IMR-90 (cell line): ENCODE measurements around the gene NPEPL1. TPM values are rescaled to one million over a fixed set of nuclear protein-coding genes. Genes with fewer than 3 reads are reported as not detected.

ENCODE experiments used
- ATAC-seq: fragments of 200-7000 bp; cut with Tn5 transposase; 2 replicates; pipeline ENCODE4 v1.9.1; 2020; ENCODE audit warnings: low read depth, mild to moderate bottlenecking, moderate library complexity
- BruUV-seq: library from RNA; stranded (reverse); fragments of 400-500 nt; replicated peaks from 2 replicates; lab custom pipeline; 2021; lab: Mats Ljungman, UMichigan
- CTCF ChIA-PET: fragments of 300-600 bp; formaldehyde crosslinking; extraction: SDS; loops from one replicate; lab custom pipeline; 2021; ENCODE audit warnings: antibody characterized with exemption; lab: Yijun Ruan, JAX
- POLR2A ChIA-PET: fragments of 300-600 bp; sonication (Branson Sonifier 250); formaldehyde crosslinking; loops from one replicate; lab custom pipeline; 2022; ENCODE audit warnings: antibody characterized with exemption; ENCODE audit not compliant: unreplicated experiment; lab: Charles Lee
- DNase-seq: peaks from one replicate; pipeline ENCODE4 v3.0.0; 2013
- H2AFZ ChIP-seq: replicated peaks from 2 replicates; pipeline ENCODE3; 2013; ENCODE audit warnings: low read length, mild to moderate bottlenecking; ENCODE audit not compliant: poor library complexity
- H2AK5ac ChIP-seq: 2 replicates; pipeline ENCODE4 v1.6.1; 2013; ENCODE audit warnings: low read depth, low read length, inconsistent platforms
- H2AK9ac ChIP-seq: replicated peaks from 2 replicates; pipeline ENCODE3; 2013; ENCODE audit warnings: mild to moderate bottlenecking, low read depth, low read length, moderate library complexity; ENCODE audit not compliant: poor library complexity
- H2BK120ac ChIP-seq: 2 replicates; pipeline ENCODE4 v1.6.1; 2013; ENCODE audit warnings: low read depth, low read length, inconsistent platforms
- H2BK15ac ChIP-seq: 3 replicates; pipeline ENCODE4 v1.6.1; 2013; ENCODE audit warnings: low read depth, low read length, inconsistent platforms
- H2BK20ac ChIP-seq: 2 replicates; pipeline ENCODE4 v1.6.1; 2013; ENCODE audit warnings: low read depth, mild to moderate bottlenecking, inconsistent platforms, low read length, moderate library complexity
- H2BK5ac ChIP-seq: 2 replicates; pipeline ENCODE4 v1.6.1; 2013; ENCODE audit warnings: mild to moderate bottlenecking, low read depth, low read length, inconsistent platforms; ENCODE audit not compliant: poor library complexity, severe bottlenecking
- H3K14ac ChIP-seq: replicated peaks from 2 replicates; pipeline ENCODE4 v1.6.1; 2013; ENCODE audit warnings: low read depth, low read length, inconsistent platforms
- H3K18ac ChIP-seq: 2 replicates; pipeline ENCODE4 v1.6.1; 2013; ENCODE audit warnings: low read depth, low read length, control low read depth
- H3K23ac ChIP-seq: 2 replicates; pipeline ENCODE4 v1.6.1; 2013; ENCODE audit warnings: low read depth, low read length, inconsistent platforms
- H3K27ac ChIP-seq: 2 replicates; pipeline ENCODE4 v1.5.1; 2013; ENCODE audit warnings: mild to moderate bottlenecking, control low read depth, low read length; ENCODE audit not compliant: insufficient read depth
- H3K27me3 ChIP-seq: 2 replicates; pipeline ENCODE4 v1.6.1; 2013; ENCODE audit warnings: low read length; ENCODE audit not compliant: control insufficient read depth, insufficient read depth
- H3K36me3 ChIP-seq: 2 replicates; pipeline ENCODE4 v1.6.1; 2013; ENCODE audit warnings: low read length, mixed read lengths; ENCODE audit not compliant: control insufficient read depth, insufficient read depth
- H3K4ac ChIP-seq: 2 replicates; pipeline ENCODE4 v1.6.1; 2013; ENCODE audit warnings: low read depth, low read length, inconsistent platforms
- H3K4me1 ChIP-seq: 2 replicates; pipeline ENCODE4 v1.6.1; 2013; ENCODE audit warnings: low read length, mixed read lengths; ENCODE audit not compliant: control insufficient read depth, insufficient read depth
- H3K4me2 ChIP-seq: 2 replicates; pipeline ENCODE4 v1.6.1; 2013; ENCODE audit warnings: low read depth, mild to moderate bottlenecking, control low read depth, low read length, moderate library complexity
- H3K4me3 ChIP-seq: 2 replicates; pipeline ENCODE4 v1.5.1; 2013; ENCODE audit warnings: low read depth, mild to moderate bottlenecking, control low read depth, low read length, moderate library complexity; ENCODE audit not compliant: insufficient read depth
- H3K56ac ChIP-seq: 2 replicates; pipeline ENCODE4 v1.6.1; 2013; ENCODE audit warnings: low read length, inconsistent platforms; ENCODE audit not compliant: insufficient read depth; ENCODE audit errors: extremely low read depth
- H3K79me1 ChIP-seq, 2 experiments: 2 replicates each; pipeline ENCODE4 v1.6.1; 2013; ENCODE audit warnings: low read length in 2 of 2, inconsistent platforms in 1 of 2, low read depth in 1 of 2
- H3K9ac ChIP-seq: 2 replicates; pipeline ENCODE4 v1.6.1; 2013; ENCODE audit warnings: low read depth, low read length, control low read depth
- H3K9me1 ChIP-seq: 2 replicates; pipeline ENCODE4 v1.6.1; 2013; ENCODE audit warnings: low read length, inconsistent platforms; ENCODE audit not compliant: insufficient read depth
- H3K9me3 ChIP-seq: 2 replicates; pipeline ENCODE4 v1.6.1; 2013; ENCODE audit warnings: low read length; ENCODE audit not compliant: control insufficient read depth, insufficient read depth
- H4K20me1 ChIP-seq: 2 replicates; pipeline ENCODE4 v1.6.1; 2013; ENCODE audit warnings: low read length, inconsistent platforms; ENCODE audit not compliant: insufficient read depth
- H4K5ac ChIP-seq: 2 replicates; pipeline ENCODE4 v1.6.1; 2013; ENCODE audit warnings: mild to moderate bottlenecking, low read depth, low read length, control low read depth
- H4K8ac ChIP-seq, 2 experiments: 2 replicates each; pipeline ENCODE4 v1.6.1; 2013; ENCODE audit warnings: low read depth in 2 of 2, low read length in 2 of 2, control low read depth in 1 of 2, inconsistent platforms in 1 of 2
- H4K91ac ChIP-seq: 2 replicates; pipeline ENCODE4 v1.6.1; 2013; ENCODE audit warnings: low read depth, low read length, inconsistent platforms; ENCODE audit not compliant: insufficient read depth
- BHLHE40 ChIP-seq: fragments of 150-350 bp; IDR thresholded peaks from 2 replicates; pipeline ENCODE4 v1.6.1; 2016; ENCODE audit warnings: mild to moderate bottlenecking, low read depth, low read length
- CEBPB ChIP-seq: IDR thresholded peaks from 2 replicates; pipeline ENCODE4 v1.6.1; 2012; ENCODE audit warnings: low read depth, low read length, improper control_type of control experiment
- CHD1 ChIP-seq: IDR thresholded peaks from 2 replicates; pipeline ENCODE4 v1.6.1; 2012; ENCODE audit warnings: low read depth, low read length, improper control_type of control experiment
- FOS ChIP-seq: fragments of 150-350 bp; IDR thresholded peaks from 2 replicates; pipeline ENCODE4 v1.6.1; 2016; ENCODE audit warnings: low read depth, low read length
- MAFK ChIP-seq: IDR thresholded peaks from 2 replicates; pipeline ENCODE4 v1.6.1; 2012; ENCODE audit warnings: low read depth, low read length, improper control_type of control experiment
- MAZ ChIP-seq: IDR thresholded peaks from 2 replicates; pipeline ENCODE4 v1.6.1; 2012; ENCODE audit warnings: low read depth, mild to moderate bottlenecking, low read length, improper control_type of control experiment, moderate library complexity, borderline replicate concordance
- MXI1 ChIP-seq: IDR thresholded peaks from 2 replicates; pipeline ENCODE4 v1.6.1; 2012; ENCODE audit warnings: low read depth, mild to moderate bottlenecking, low read length, moderate library complexity, borderline replicate concordance
- NFE2L2 ChIP-seq: fragments of 150-350 bp; IDR thresholded peaks from 2 replicates; pipeline ENCODE4 v1.6.1; 2016; ENCODE audit warnings: low read depth, mild to moderate bottlenecking, low read length
- POLR2A ChIP-seq: IDR thresholded peaks from 2 replicates; pipeline ENCODE4 v1.6.1; 2012; ENCODE audit warnings: mild to moderate bottlenecking, low read depth, low read length
- RAD21 ChIP-seq: IDR thresholded peaks from 2 replicates; pipeline ENCODE4 v1.6.1; 2012; ENCODE audit warnings: low read length, improper control_type of control experiment
- RCOR1 ChIP-seq: IDR thresholded peaks from 2 replicates; pipeline ENCODE4 v1.6.1; 2012; ENCODE audit warnings: mild to moderate bottlenecking, low read length, improper control_type of control experiment; ENCODE audit not compliant: insufficient replicate concordance
- RFX5 ChIP-seq: IDR thresholded peaks from 2 replicates; pipeline ENCODE4 v1.8.0; 2012; ENCODE audit warnings: low read depth, mild to moderate bottlenecking, low read length, moderate library complexity
- SMC3 ChIP-seq: fragments of 150-350 bp; IDR thresholded peaks from 2 replicates; pipeline ENCODE4 v1.6.1; 2016; ENCODE audit warnings: low read depth, mild to moderate bottlenecking, antibody characterized with exemption, low read length, moderate library complexity
- WGBS, 2 experiments: methylation state at CpG; one replicate each; pipeline versions ENCODE4 v1.1.5 to v1.1.7; 2013; ENCODE audit warnings: missing lambda C conversion rate in 2 of 2; ENCODE audit not compliant: insufficient read length in 1 of 2; ENCODE audit errors: extremely low coverage in 2 of 2; 5-methylcytosine and 5-hydroxymethylcytosine counted together
- dilution Hi-C: fragments of 300-500 bp; cut with HindIII; formaldehyde crosslinking; loops from one replicate; pipeline ENCODE4 v1.14.3; 2018; ENCODE audit warnings: low sequenced_read_pairs; ENCODE audit not compliant: unreplicated experiment
- in situ Hi-C: fragments of 300-500 bp; cut with MboI; formaldehyde crosslinking; loops from 3 replicates; pipeline ENCODE4 v1.14.3; 2019; ENCODE audit warnings: low sequenced_read_pairs, inconsistent platforms, mixed read lengths
- intact Hi-C: fragments of 100-400 bp; cut with micrococcal nuclease; formaldehyde crosslinking; loops from 2 replicates; pipeline ENCODE4 v1.10.0; 2022
- polyA plus RNA-seq, 3 experiments: library from polyadenylated mRNA; depleted of rRNA; stranded (reverse); fragments of >200 nt; gene quantifications; 2 replicates each; pipeline ENCODE4 v1.2.3, GENCODE V29; 2012; ENCODE audit warnings: low replicate concordance in 1 of 3
- total RNA-seq: library from RNA; depleted of rRNA; stranded (reverse); fragments of >200 nt; gene quantifications from 2 replicates; pipeline ENCODE4 v1.2.3, GENCODE V29; 2012
- TF ChIP-seq, protein P1 (sequence below): fragments of 150-350 bp; IDR thresholded peaks from 2 replicates; pipeline ENCODE4 v1.6.1; 2016; ENCODE audit warnings: low read depth, mild to moderate bottlenecking, low read length, moderate library complexity, borderline replicate concordance
- TF ChIP-seq, protein P2 (sequence below): fragments of 150-350 bp; IDR thresholded peaks from 2 replicates; pipeline ENCODE4 v1.6.1; 2017; ENCODE audit warnings: mild to moderate bottlenecking, antibody characterized with exemption, low read length, low read depth
- TF ChIP-seq, protein P3 (sequence below): conservative IDR thresholded peaks from 2 replicates; pipeline ENCODE4 v1.5.1; 2012; ENCODE audit warnings: mild to moderate bottlenecking, low read depth, low read length, improper control_type of control experiment

Gene NPEPL1
- total and polyA plus RNA-seq, 2 of the 4 experiments (the other 2 are of a cell fraction) = 6.3 to 10.4 TPM

DNA sequence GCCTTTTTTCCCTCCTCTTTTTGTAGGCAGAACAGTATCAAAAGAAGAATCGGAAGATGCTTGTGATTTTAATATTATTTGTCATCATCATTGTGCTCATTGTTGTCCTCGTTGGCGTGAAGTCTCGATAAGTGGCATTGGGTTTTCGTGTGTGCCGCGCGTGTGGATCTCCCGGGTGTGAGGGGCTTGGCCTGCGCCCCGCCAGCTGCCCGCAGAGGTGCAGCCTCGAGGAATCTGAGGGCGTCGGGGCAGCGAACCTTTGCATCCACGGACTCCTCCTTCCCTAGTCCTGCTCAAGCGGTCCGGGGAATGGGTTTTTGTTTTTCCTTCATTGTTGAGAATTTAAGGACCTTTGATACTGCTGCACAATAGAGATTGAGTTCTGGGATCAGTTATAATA lies 16.4 kb upstream of the NPEPL1 start:
- DNase-seq (no peak), ATAC-seq (no peak)
- Histone ChIP-seq H2AK5ac (no peak overlapping the region), H3K18ac (no peak overlapping the region), H3K4me3 (no peak overlapping the region), H3K9me3 (no peaks in the 10 kb centered on the region), H3K4me1 (no peaks in the 10 kb centered on the region), H3K9ac (no peak overlapping the region), H2AFZ (no peak overlapping the region), H4K8ac (no peak overlapping the region), H3K79me1 (peaks cover 12 to 29% of the 10 kb centered on the region in 2 experiments; a peak in 3 of 4 replicates), H2AK9ac (no peak overlapping the region), H3K27me3 (no peaks in the 10 kb centered on the region), H3K27ac (no peak overlapping the region), H4K91ac (no peak overlapping the region), H3K23ac (no peak overlapping the region), H3K4me2 (no peak overlapping the region), H3K14ac (no peak overlapping the region), H3K4ac (no peak overlapping the region), H3K36me3 (peaks cover 50% of the 10 kb centered on the region), H3K56ac (no peak overlapping the region), H2BK20ac (no peak overlapping the region), H2BK120ac (no peak overlapping the region), H2BK5ac (no peak overlapping the region), H4K20me1 (no peaks in the 10 kb centered on the region; the same call in 1 of the 2 replicates), H2BK15ac (no peak overlapping the region), H3K9me1 (peaks cover 6% of the 10 kb centered on the region; the same call in 1 of the 2 replicates), H4K5ac (no peak overlapping the region)
- in situ Hi-C loops (no loop called here), intact Hi-C loops (no loop called here), dilution Hi-C loops (no loop called here)
- CTCF ChIA-PET = no interaction called here
- WGBS, 2 experiments = no CpG with 5 or more reads among the region's 19 CpGs
- POLR2A ChIA-PET = no interaction called here
- BruUV-seq = no TSS peak
- TF ChIP-seq NFE2L2 (no peak), MAZ (no peak), RAD21 (no peak), BHLHE40 (no peak), RCOR1 (no peak), CEBPB (no peak), SMC3 (no peak), CHD1 (no peak), MXI1 (no peak), RFX5 (no peak), MAFK (no peak), FOS (no peak), POLR2A (no peak)
- TF ChIP-seq, protein P1, sequence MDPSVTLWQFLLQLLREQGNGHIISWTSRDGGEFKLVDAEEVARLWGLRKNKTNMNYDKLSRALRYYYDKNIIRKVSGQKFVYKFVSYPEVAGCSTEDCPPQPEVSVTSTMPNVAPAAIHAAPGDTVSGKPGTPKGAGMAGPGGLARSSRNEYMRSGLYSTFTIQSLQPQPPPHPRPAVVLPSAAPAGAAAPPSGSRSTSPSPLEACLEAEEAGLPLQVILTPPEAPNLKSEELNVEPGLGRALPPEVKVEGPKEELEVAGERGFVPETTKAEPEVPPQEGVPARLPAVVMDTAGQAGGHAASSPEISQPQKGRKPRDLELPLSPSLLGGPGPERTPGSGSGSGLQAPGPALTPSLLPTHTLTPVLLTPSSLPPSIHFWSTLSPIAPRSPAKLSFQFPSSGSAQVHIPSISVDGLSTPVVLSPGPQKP = no peak
- TF ChIP-seq, protein P2, sequence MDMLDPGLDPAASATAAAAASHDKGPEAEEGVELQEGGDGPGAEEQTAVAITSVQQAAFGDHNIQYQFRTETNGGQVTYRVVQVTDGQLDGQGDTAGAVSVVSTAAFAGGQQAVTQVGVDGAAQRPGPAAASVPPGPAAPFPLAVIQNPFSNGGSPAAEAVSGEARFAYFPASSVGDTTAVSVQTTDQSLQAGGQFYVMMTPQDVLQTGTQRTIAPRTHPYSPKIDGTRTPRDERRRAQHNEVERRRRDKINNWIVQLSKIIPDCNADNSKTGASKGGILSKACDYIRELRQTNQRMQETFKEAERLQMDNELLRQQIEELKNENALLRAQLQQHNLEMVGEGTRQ = no peak
- TF ChIP-seq, protein P3, sequence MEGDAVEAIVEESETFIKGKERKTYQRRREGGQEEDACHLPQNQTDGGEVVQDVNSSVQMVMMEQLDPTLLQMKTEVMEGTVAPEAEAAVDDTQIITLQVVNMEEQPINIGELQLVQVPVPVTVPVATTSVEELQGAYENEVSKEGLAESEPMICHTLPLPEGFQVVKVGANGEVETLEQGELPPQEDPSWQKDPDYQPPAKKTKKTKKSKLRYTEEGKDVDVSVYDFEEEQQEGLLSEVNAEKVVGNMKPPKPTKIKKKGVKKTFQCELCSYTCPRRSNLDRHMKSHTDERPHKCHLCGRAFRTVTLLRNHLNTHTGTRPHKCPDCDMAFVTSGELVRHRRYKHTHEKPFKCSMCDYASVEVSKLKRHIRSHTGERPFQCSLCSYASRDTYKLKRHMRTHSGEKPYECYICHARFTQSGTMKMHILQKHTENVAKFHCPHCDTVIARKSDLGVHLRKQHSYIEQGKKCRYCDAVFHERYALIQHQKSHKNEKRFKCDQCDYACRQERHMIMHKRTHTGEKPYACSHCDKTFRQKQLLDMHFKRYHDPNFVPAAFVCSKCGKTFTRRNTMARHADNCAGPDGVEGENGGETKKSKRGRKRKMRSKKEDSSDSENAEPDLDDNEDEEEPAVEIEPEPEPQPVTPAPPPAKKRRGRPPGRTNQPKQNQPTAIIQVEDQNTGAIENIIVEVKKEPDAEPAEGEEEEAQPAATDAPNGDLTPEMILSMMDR = no peak
